Spinal cord (tissue), 10 donors: ENCODE data around the gene SLC7A14. TPM values are rescaled to one million over a fixed set of nuclear protein-coding genes. Genes with fewer than 3 reads are reported as not detected.
A peak's percentile ranks its signal among the peaks of the same experiment; 100 is the strongest.

ENCODE experiments used
- DNase-seq, 6 donors: peaks; one replicate each; pipeline versions ENCODE4 v3.0.0 to v3.0.0-alpha.2; 2013 to 2015; ENCODE audit warnings: low spot score in 6 of 6, low read depth in 4 of 6
- H3K27ac ChIP-seq: one replicate; pipeline ENCODE4 v1.5.1; 2013; ENCODE audit warnings: low read depth, low read length, control low read depth
- H3K27me3 ChIP-seq: one replicate; pipeline ENCODE4 v1.6.1; 2013; ENCODE audit warnings: low read length; ENCODE audit not compliant: control insufficient read depth, insufficient read depth
- H3K36me3 ChIP-seq: one replicate; pipeline ENCODE4 v1.6.1; 2013; ENCODE audit warnings: low read length; ENCODE audit not compliant: control insufficient read depth, insufficient read depth
- H3K4me1 ChIP-seq: one replicate; pipeline ENCODE4 v1.6.1; 2013; ENCODE audit warnings: low read length; ENCODE audit not compliant: control insufficient read depth, insufficient read depth
- H3K4me3 ChIP-seq: one replicate; pipeline ENCODE4 v1.5.1; 2013; ENCODE audit warnings: low read depth, low read length, control low read depth
- H3K9me3 ChIP-seq: one replicate; pipeline ENCODE4 v1.6.1; 2013; ENCODE audit warnings: low read length; ENCODE audit not compliant: control insufficient read depth, insufficient read depth
- WGBS: methylation state at CpG from one replicate; pipeline ENCODE4 v1.1.5; 2013; ENCODE audit warnings: missing lambda C conversion rate; ENCODE audit not compliant: insufficient coverage; 5-methylcytosine and 5-hydroxymethylcytosine counted together
- polyA plus RNA-seq, 2 donors: library from polyadenylated mRNA; unstranded; fragments of 120-200 nt; gene quantifications; one replicate each; pipeline ENCODE4 v1.2.1, GENCODE V29; 2013; ENCODE audit not compliant: insufficient read length in 2 of 2
- total RNA-seq, 2 donors: library from RNA; depleted of rRNA in 1 of 2; stranded (reverse); fragments of 120-200 nt in 1 of 2; fragments of >200 nt in 1 of 2; gene quantifications; one replicate each; pipeline versions ENCODE4 v1.2.3 to v1.2.4, GENCODE V29; 2013 to 2014
- donor health status: healthy.

SLC7A14 gene
- total and polyA plus RNA-seq, 4 donors = 8.2 to 48.9 (median 15.8) TPM

- Histone ChIP-seq H3K27ac (no peak overlapping the region), H3K27me3 (no peaks in the 10 kb centered on the region), H3K4me3 (no peak overlapping the region), H3K9me3 (no peaks in the 10 kb centered on the region), H3K4me1 (no peaks in the 10 kb centered on the region), H3K36me3 (no peaks in the 10 kb centered on the region)
- 82% methylated on average over 5 of the region's 5 CpGs for WGBS
- no peak for DNase-seq
These were observed 28.5 kb upstream of the SLC7A14 start for GRCh38 chr3:170614214-170614966.

- no CpG with 5 or more reads among the region's 2 CpGs for WGBS
- Histone ChIP-seq H3K27me3 (no peaks in the 10 kb centered on the region), H3K4me1 (no peaks in the 10 kb centered on the region), H3K27ac (no peak overlapping the region), H3K4me3 (no peak overlapping the region), H3K36me3 (no peaks in the 10 kb centered on the region), H3K9me3 (no peaks in the 10 kb centered on the region)
- DNase-seq = peak in 2 of 6 donors; percentile 29 to 46
These were observed 25.9 kb upstream of the SLC7A14 start for GRCh38 chr3:170611751-170612150.

GRCh38 chr3:170610321-170610884 is 24.5 kb upstream of the SLC7A14 start:
- H3K27ac ChIP-seq = no peak overlapping the region

GRCh38 chr3:170608475-170608874 is 22.6 kb upstream of the SLC7A14 start:
- H3K27ac ChIP-seq = no peak overlapping the region
- WGBS = no CpG with 5 or more reads among the region's 1 CpG
- no peaks in the 10 kb centered on the region for H3K36me3 ChIP-seq
- no peaks in the 10 kb centered on the region for H3K9me3 ChIP-seq
- no peak overlapping the region for H3K4me3 ChIP-seq
- DNase-seq = no peak
- H3K27me3 ChIP-seq = no peaks in the 10 kb centered on the region
- H3K4me1 ChIP-seq = no peaks in the 10 kb centered on the region

More at GRCh38 chr3:170610321-170610884, 24.5 kb upstream of the SLC7A14 start:
- no peaks in the 10 kb centered on the region for H3K4me1 ChIP-seq
- DNase-seq = no peak
- no peak overlapping the region for H3K4me3 ChIP-seq
- H3K27me3 ChIP-seq = no peaks in the 10 kb centered on the region
- no peaks in the 10 kb centered on the region for H3K36me3 ChIP-seq
- WGBS = 90% methylated on average over 2 of the region's 8 CpGs
- H3K9me3 ChIP-seq = no peaks in the 10 kb centered on the region

- Histone ChIP-seq H3K9me3 (no peaks in the 10 kb centered on the region), H3K27me3 (no peaks in the 10 kb centered on the region), H3K4me1 (no peaks in the 10 kb centered on the region), H3K36me3 (no peaks in the 10 kb centered on the region), H3K4me3 (no peak overlapping the region), H3K27ac (no peak overlapping the region)
- DNase-seq = no peak
- WGBS = 75% methylated on average over 1 of the region's 3 CpGs
These were observed 20.8 kb upstream of the SLC7A14 start for GRCh38 chr3:170606675-170607074.

- Histone ChIP-seq H3K4me3 (no peak overlapping the region), H3K9me3 (no peaks in the 10 kb centered on the region), H3K4me1 (no peaks in the 10 kb centered on the region), H3K27me3 (no peaks in the 10 kb centered on the region), H3K36me3 (no peaks in the 10 kb centered on the region), H3K27ac (no peak overlapping the region)
- no peak for DNase-seq
These were observed 19.6 kb upstream of the SLC7A14 start for GRCh38 chr3:170605490-170605889.

- Histone ChIP-seq H3K4me3 (no peak overlapping the region), H3K27me3 (no peaks in the 10 kb centered on the region), H3K36me3 (no peaks in the 10 kb centered on the region), H3K9me3 (no peaks in the 10 kb centered on the region), H3K4me1 (no peaks in the 10 kb centered on the region), H3K27ac (no peak overlapping the region)
- DNase-seq = no peak
- WGBS = 57% methylated on average over 4 of the region's 5 CpGs
These were observed 18.1 kb upstream of the SLC7A14 start for GRCh38 chr3:170603770-170604510.

- H3K27me3 ChIP-seq = no peaks in the 10 kb centered on the region
- H3K4me3 ChIP-seq = no peak overlapping the region
- H3K9me3 ChIP-seq = no peaks in the 10 kb centered on the region
- H3K27ac ChIP-seq = no peak overlapping the region
- H3K36me3 ChIP-seq = no peaks in the 10 kb centered on the region
- DNase-seq = no peak
- WGBS = no CpG with 5 or more reads among the region's 1 CpG
- H3K4me1 ChIP-seq = no peaks in the 10 kb centered on the region
These were observed 16.7 kb upstream of the SLC7A14 start for GRCh38 chr3:170602556-170602955.

GRCh38 chr3:170600005-170600624 is 14.2 kb upstream of the SLC7A14 start:
- Histone ChIP-seq H3K9me3 (no peaks in the 10 kb centered on the region), H3K36me3 (no peaks in the 10 kb centered on the region), H3K4me1 (no peaks in the 10 kb centered on the region), H3K4me3 (no peak overlapping the region), H3K27me3 (no peaks in the 10 kb centered on the region), H3K27ac (no peak overlapping the region)
- DNase-seq = no peak
- WGBS = 67% methylated on average over 1 of the region's 4 CpGs
